ENCODE data around the gene OR6B2. TPM values are rescaled to one million over a fixed set of nuclear protein-coding genes. Genes with fewer than 3 reads are reported as not detected.

OR6B2 gene
- total and polyA plus RNA-seq, 4 donors = not detected

DNA sequence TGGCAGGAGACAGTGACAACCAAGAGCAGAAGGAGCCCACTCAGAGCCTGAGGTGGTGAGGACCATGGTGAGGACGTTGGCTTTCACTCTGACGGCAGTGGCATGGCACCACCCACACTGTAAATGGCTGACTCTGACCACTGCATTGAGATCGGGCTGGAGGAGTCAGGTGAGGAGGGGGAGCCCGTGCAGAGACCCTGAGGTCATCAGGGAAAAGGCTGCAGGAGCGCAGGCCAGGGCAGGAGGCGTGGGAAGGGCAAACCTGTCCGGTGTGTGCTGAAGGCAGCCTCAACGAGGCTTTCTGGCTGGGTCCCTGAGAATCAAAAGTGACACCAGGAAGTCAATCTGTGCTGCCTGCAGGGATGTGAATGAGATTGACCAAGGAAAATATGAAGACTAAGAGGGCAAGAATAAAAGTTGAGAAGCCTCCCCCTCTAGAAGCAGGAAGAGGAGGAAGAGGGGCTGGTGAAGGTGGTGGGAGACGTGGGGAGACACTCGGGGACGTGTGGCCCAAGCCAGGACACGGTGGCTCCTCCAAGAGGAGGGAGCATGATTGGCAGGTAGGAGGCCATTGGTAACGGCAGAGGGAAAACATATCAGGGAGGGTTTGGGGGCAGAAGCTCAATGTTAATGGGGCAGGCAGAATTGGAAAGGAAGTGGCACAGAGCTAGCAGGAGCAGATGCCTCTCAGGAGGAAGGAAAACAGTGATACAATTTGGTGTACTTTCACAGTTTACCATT, 25.1 kb upstream of the OR6B2 start:
- no peak for DNase-seq (ENCODE audit: low spot score)
- Histone ChIP-seq H3K27me3 (ENCODE audit: control insufficient read depth in 4 of 4, insufficient read depth in 4 of 4, low read length in 3 of 4) (peaks cover 0 to 11% (median under 1%) of the 10 kb centered on the region in 4 donors), H3K4me1 (ENCODE audit: control insufficient read depth in 4 of 4, insufficient read depth in 4 of 4, low read length in 3 of 4) (no peaks in the 10 kb centered on the region), H3K9me3 (ENCODE audit: control insufficient read depth in 4 of 4, low read length in 3 of 4) (no peaks in the 10 kb centered on the region), H3K9ac (ENCODE audit: low read depth in 1 of 2, low read length in 2 of 2) (no peak overlapping the region), H3K36me3 (ENCODE audit: control insufficient read depth in 4 of 4, insufficient read depth in 3 of 4, low read depth in 1 of 4, low read length in 3 of 4) (no peaks in the 10 kb centered on the region), H3K27ac (ENCODE audit: low read depth in 1 of 2, low read length in 2 of 2) (no peak overlapping the region), H3K4me3 (ENCODE audit: low read depth in 1 of 3, low read length in 3 of 3) (no peak overlapping the region)
- 34% methylated on average over 13 of the region's 13 CpGs for WGBS
- TF ChIP-seq HNF4A (conservative IDR thresholded peaks at IDR 0.05) (no peak), JUND (IDR thresholded peaks at IDR 0.05) (no peak), SP1 (IDR thresholded peaks at IDR 0.05) (no peak), FOXA2 (IDR thresholded peaks at IDR 0.05) (no peak), GABPA (IDR thresholded peaks at IDR 0.05 in 1 of 2, conservative IDR thresholded peaks at IDR 0.05 in 1 of 2) (no peak), FOXA1 (IDR thresholded peaks at IDR 0.05) (no peak), HNF4G (IDR thresholded peaks at IDR 0.05) (no peak), RXRA (IDR thresholded peaks at IDR 0.05) (no peak), RAD21 (IDR thresholded peaks at IDR 0.05) (no peak), YY1 (IDR thresholded peaks at IDR 0.05) (no peak)
- TF ChIP-seq, protein P1, sequence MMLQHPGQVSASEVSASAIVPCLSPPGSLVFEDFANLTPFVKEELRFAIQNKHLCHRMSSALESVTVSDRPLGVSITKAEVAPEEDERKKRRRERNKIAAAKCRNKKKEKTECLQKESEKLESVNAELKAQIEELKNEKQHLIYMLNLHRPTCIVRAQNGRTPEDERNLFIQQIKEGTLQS (IDR thresholded peaks at IDR 0.05) = no peak
- TF ChIP-seq, protein P2, sequence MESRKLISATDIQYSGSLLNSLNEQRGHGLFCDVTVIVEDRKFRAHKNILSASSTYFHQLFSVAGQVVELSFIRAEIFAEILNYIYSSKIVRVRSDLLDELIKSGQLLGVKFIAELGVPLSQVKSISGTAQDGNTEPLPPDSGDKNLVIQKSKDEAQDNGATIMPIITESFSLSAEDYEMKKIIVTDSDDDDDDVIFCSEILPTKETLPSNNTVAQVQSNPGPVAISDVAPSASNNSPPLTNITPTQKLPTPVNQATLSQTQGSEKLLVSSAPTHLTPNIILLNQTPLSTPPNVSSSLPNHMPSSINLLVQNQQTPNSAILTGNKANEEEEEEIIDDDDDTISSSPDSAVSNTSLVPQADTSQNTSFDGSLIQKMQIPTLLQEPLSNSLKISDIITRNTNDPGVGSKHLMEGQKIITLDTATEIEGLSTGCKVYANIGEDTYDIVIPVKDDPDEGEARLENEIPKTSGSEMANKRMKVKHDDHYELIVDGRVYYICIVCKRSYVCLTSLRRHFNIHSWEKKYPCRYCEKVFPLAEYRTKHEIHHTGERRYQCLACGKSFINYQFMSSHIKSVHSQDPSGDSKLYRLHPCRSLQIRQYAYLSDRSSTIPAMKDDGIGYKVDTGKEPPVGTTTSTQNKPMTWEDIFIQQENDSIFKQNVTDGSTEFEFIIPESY (IDR thresholded peaks at IDR 0.05) = no peak
- TF ChIP-seq, protein P3, sequence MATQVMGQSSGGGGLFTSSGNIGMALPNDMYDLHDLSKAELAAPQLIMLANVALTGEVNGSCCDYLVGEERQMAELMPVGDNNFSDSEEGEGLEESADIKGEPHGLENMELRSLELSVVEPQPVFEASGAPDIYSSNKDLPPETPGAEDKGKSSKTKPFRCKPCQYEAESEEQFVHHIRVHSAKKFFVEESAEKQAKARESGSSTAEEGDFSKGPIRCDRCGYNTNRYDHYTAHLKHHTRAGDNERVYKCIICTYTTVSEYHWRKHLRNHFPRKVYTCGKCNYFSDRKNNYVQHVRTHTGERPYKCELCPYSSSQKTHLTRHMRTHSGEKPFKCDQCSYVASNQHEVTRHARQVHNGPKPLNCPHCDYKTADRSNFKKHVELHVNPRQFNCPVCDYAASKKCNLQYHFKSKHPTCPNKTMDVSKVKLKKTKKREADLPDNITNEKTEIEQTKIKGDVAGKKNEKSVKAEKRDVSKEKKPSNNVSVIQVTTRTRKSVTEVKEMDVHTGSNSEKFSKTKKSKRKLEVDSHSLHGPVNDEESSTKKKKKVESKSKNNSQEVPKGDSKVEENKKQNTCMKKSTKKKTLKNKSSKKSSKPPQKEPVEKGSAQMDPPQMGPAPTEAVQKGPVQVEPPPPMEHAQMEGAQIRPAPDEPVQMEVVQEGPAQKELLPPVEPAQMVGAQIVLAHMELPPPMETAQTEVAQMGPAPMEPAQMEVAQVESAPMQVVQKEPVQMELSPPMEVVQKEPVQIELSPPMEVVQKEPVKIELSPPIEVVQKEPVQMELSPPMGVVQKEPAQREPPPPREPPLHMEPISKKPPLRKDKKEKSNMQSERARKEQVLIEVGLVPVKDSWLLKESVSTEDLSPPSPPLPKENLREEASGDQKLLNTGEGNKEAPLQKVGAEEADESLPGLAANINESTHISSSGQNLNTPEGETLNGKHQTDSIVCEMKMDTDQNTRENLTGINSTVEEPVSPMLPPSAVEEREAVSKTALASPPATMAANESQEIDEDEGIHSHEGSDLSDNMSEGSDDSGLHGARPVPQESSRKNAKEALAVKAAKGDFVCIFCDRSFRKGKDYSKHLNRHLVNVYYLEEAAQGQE (IDR thresholded peaks at IDR 0.05) = no peak

DNA sequence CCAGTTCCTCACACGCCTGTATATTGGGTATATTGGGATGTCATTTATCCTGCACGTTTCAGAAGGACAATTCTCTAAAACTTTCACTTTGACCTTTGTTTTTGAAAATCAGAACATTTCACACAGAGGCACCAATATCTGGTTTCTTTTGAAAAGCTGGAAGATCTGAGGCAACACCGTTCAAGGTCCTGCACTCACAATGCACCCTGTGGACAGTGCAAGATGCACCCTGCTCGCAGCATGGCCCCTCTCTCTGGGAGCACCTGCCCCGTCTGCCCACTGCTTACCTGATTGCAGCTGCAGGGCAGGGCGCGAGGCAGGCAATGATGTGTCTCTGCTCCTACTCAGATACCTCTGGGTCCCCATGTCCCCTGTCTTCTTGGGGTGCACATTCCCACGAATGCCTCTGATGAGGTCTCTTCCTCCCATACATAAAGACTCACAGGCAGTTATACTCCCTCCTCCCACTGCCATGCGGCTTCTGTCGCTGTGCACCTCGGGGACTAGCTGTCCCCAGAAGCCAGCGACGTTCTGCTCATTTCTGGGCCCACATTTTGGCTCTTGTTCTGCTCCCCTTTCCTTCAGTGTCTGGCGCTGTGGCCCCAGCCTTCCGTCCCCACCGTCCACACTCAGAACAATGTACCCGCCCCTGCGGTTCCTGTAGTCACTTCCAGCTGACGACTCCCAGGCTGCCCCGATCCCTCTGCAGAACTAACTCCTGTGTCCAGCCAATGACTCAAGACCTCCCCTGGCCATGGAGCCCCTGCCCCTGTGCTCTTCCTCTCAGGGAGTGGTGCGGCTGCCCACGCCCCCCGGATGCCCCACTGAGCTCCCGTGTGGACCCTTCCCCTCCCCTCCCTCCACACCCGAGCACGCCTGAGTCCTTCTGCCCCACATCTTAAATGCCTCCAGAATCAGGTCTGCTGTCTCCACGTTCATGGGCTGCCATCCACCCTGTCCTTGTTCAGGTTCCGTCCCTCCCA, 23.2 kb upstream of the OR6B2 start, which contains the start of gene OR6B3:
TSS of gene OR6B3 (minus strand) at position 349 of the 983 bp plus-strand sequence.
- Histone ChIP-seq H3K9ac (ENCODE audit: low read depth in 1 of 2, low read length in 2 of 2) (no peak within 1 kb of the TSS), H3K36me3 (ENCODE audit: control insufficient read depth in 4 of 4, insufficient read depth in 3 of 4, low read depth in 1 of 4, low read length in 3 of 4) (no peaks in the 10 kb centered on the region), H3K4me1 (ENCODE audit: control insufficient read depth in 4 of 4, insufficient read depth in 4 of 4, low read length in 3 of 4) (no peaks in the 10 kb centered on the region), H3K27ac (ENCODE audit: low read depth in 1 of 2, low read length in 2 of 2) (no peak within 1 kb of the TSS), H3K4me3 (ENCODE audit: low read depth in 1 of 3, low read length in 3 of 3) (no peak within 1 kb of the TSS), H3K9me3 (ENCODE audit: control insufficient read depth in 4 of 4, low read length in 3 of 4) (no peaks in the 10 kb centered on the region), H3K27me3 (ENCODE audit: control insufficient read depth in 4 of 4, insufficient read depth in 4 of 4, low read length in 3 of 4) (peaks cover 0 to 11% (median 3%) of the 10 kb centered on the region in 4 donors)
- TF ChIP-seq HNF4A (conservative IDR thresholded peaks at IDR 0.05) = no peak
- no peak for TF ChIP-seq TAF1 (conservative IDR thresholded peaks at IDR 0.05)
- TF ChIP-seq, protein P2 (IDR thresholded peaks at IDR 0.05) = no peak
- TF ChIP-seq JUND (IDR thresholded peaks at IDR 0.05) = no peak
- TF ChIP-seq, protein P4, sequence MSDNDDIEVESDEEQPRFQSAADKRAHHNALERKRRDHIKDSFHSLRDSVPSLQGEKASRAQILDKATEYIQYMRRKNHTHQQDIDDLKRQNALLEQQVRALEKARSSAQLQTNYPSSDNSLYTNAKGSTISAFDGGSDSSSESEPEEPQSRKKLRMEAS (IDR thresholded peaks at IDR 0.05) = no peak
- TF ChIP-seq RAD21 (IDR thresholded peaks at IDR 0.05) = no peak
- no peak for TF ChIP-seq SP1 (IDR thresholded peaks at IDR 0.05)
- TF ChIP-seq, protein P1 (IDR thresholded peaks at IDR 0.05) = no peak
- TF ChIP-seq, protein P3 (IDR thresholded peaks at IDR 0.05) = no peak
- no peak for TF ChIP-seq NR2F2 (IDR thresholded peaks at IDR 0.05)
- TF ChIP-seq EGR1 (IDR thresholded peaks at IDR 0.05; ENCODE audit: low read depth in 2 of 2) = no peak
- WGBS = 49% methylated on average over 28 of the region's 28 CpGs
- DNase-seq (ENCODE audit: low spot score) = no peak

All from liver (tissue), 9 donors.